ENCODE data around the gene HEPACAM2.

The HEPACAM2 gene

GRCh38 chr7:93202594-93203250 lies 23.5 kb downstream of the HEPACAM2 start:
- DNase-seq, result no peak

GRCh38 chr7:93198472-93198871 lies 27.8 kb downstream of the HEPACAM2 start:
- DNase-seq, result no peak

GRCh38 chr7:93196336-93196735 lies 29.9 kb downstream of the HEPACAM2 start:
- DNase-seq, result no peak

GRCh38 chr7:93194386-93194785 lies 31.9 kb downstream of the HEPACAM2 start:
- DNase-seq, result no peak

- no peak for DNase-seq
These were observed 37.2 kb downstream of the HEPACAM2 start for GRCh38 chr7:93188870-93189634.

- no peak for DNase-seq
These were observed 40.8 kb downstream of the HEPACAM2 start for GRCh38 chr7:93185303-93186027.

GRCh38 chr7:93179173-93179572 lies 47.1 kb downstream of the HEPACAM2 start:
- DNase-seq, result no peak

- DNase-seq, result no peak
These were observed 48.1 kb downstream of the HEPACAM2 start for GRCh38 chr7:93178213-93178612.

GRCh38 chr7:93176992-93177580 lies 49.2 kb downstream of the HEPACAM2 start:
- DNase-seq, result no peak

GRCh38 chr7:93175219-93175618 lies 51.0 kb downstream of the HEPACAM2 start:
- DNase-seq, result no peak

- no peak for DNase-seq
These were observed 53.6 kb downstream of the HEPACAM2 start for GRCh38 chr7:93172683-93173082.

- no peak for DNase-seq
These were observed 54.6 kb downstream of the HEPACAM2 start for GRCh38 chr7:93171606-93172226.

- peak in 1 of 5 experiments; percentile 80 for DNase-seq
These were observed 60.8 kb downstream of the HEPACAM2 start for GRCh38 chr7:93165447-93165846.

GRCh38 chr7:93164766-93165165 lies 61.5 kb downstream of the HEPACAM2 start:
- no peak for DNase-seq

GRCh38 chr7:93161181-93161762 lies 65.0 kb downstream of the HEPACAM2 start:
- no peak for DNase-seq

- no peak for DNase-seq
These were observed 65.9 kb downstream of the HEPACAM2 start for GRCh38 chr7:93160410-93160809.

- no peak for DNase-seq
These were observed 66.8 kb downstream of the HEPACAM2 start for GRCh38 chr7:93159490-93159889.

- DNase-seq, result no peak
These were observed 69.4 kb downstream of the HEPACAM2 start for GRCh38 chr7:93156884-93157283.

- no peak for DNase-seq
These were observed 76.0 kb downstream of the HEPACAM2 start for GRCh38 chr7:93150200-93150835.

GRCh38 chr7:93148727-93149126 lies 77.5 kb downstream of the HEPACAM2 start:
- DNase-seq, result no peak

- DNase-seq, result peak in 1 of 5 experiments; percentile 59
These were observed 78.1 kb downstream of the HEPACAM2 start, which contains the start of gene SAMD9L for GRCh38 chr7:93148144-93148543. Gene SAMD9L, minus strand, starts transcription at chr7:93148385. Its CDS starts 12,414 bp downstream, at chr7:93135971.

- DNase-seq, result peak in 4 of 5 experiments; percentile 4 to 76 (median 16)
These were observed 78.9 kb downstream of the HEPACAM2 start for GRCh38 chr7:93147363-93147762.
